ENCODE data around the gene INSRR. TPM values are rescaled to one million over a fixed set of nuclear protein-coding genes. Genes with fewer than 3 reads are reported as not detected.

The INSRR gene
- polyA plus RNA-seq, 2 donors, result 0.01 TPM; not detected in 1

DNA sequence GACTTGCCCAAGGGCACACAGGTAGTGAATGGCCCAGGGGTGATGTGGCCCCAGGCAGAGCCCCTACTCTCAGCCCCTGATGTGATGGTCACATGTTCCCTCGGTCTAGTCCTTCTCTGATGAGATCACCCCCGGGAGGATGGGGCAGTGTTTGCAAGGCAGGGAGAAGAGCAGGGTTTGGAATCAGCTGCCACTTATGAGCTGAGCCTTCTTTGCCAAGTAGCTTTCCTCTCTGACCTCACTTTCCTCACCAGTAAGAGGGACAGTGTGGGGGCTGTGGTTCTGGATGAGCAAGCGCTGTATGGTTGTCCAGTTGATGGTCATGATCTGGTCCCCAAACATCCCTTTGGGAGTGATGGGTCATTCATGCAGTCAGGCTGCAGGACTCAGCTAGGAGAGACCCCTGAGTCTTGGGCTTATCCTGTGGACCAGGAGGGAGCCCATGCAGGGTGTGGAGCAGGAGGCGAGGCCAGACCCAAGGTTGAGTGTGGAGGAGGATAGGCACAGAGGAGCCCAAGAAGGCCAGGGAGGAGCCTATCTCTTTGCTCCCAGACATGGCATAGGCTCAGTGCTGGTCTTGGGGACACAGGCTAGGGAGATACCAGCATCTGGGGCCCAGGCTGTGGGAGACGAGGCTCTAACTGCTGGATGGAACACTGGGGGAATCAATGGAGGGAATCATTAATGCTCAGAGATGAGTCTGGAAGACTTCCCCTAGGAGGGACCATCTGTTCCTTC lies 18.7 kb upstream of the INSRR start:
- no peaks in the 10 kb centered on the region for H3K9me3 ChIP-seq (ENCODE audit: control insufficient read depth in 2 of 2, insufficient read depth in 1 of 2, low read depth in 1 of 2, low read length in 1 of 2)
- WGBS, 2 donors, result 69 to 79% methylated on average over 5 of the region's 5 CpGs
- H3K27ac ChIP-seq (ENCODE audit: low read depth in 2 of 2, low read length in 1 of 2), result no peak overlapping the region
- H3K4me1 ChIP-seq (ENCODE audit: control insufficient read depth in 2 of 2, insufficient read depth in 2 of 2, low read length in 1 of 2), result no peaks in the 10 kb centered on the region
- H3K27me3 ChIP-seq (ENCODE audit: control insufficient read depth in 1 of 2, insufficient read depth in 2 of 2, low read length in 2 of 2), result no peaks in the 10 kb centered on the region
- H3K36me3 ChIP-seq (ENCODE audit: control insufficient read depth in 2 of 2, insufficient read depth in 2 of 2, low read length in 1 of 2), result no peaks in the 10 kb centered on the region
- no peak overlapping the region for H3K4me3 ChIP-seq (ENCODE audit: low read depth in 1 of 2, low read length in 2 of 2)

GRCh38 chr1:156876281-156876680 lies 17.4 kb upstream of the INSRR start:
- Histone ChIP-seq H3K27me3 (ENCODE audit: control insufficient read depth in 1 of 2, insufficient read depth in 2 of 2, low read length in 2 of 2) (no peaks in the 10 kb centered on the region), H3K4me3 (ENCODE audit: low read depth in 1 of 2, low read length in 2 of 2) (no peak overlapping the region)
- WGBS, 2 donors, result 37 to 43% methylated on average over 21 of the region's 21 CpGs

GRCh38 chr1:156875341-156875615 lies 16.4 kb upstream of the INSRR start:
- 72 to 78% methylated on average over 5 of the region's 5 CpGs for WGBS, 2 donors
- H3K36me3 ChIP-seq (ENCODE audit: control insufficient read depth in 2 of 2, insufficient read depth in 2 of 2, low read length in 1 of 2), result no peaks in the 10 kb centered on the region
- no peaks in the 10 kb centered on the region for H3K4me1 ChIP-seq (ENCODE audit: control insufficient read depth in 2 of 2, insufficient read depth in 2 of 2, low read length in 1 of 2)

More at GRCh38 chr1:156876281-156876680, 17.4 kb upstream of the INSRR start:
- Histone ChIP-seq H3K9me3 (ENCODE audit: control insufficient read depth in 2 of 2, insufficient read depth in 1 of 2, low read depth in 1 of 2, low read length in 1 of 2) (no peaks in the 10 kb centered on the region), H3K36me3 (ENCODE audit: control insufficient read depth in 2 of 2, insufficient read depth in 2 of 2, low read length in 1 of 2) (no peaks in the 10 kb centered on the region), H3K27ac (ENCODE audit: low read depth in 2 of 2, low read length in 1 of 2) (no peak overlapping the region), H3K4me1 (ENCODE audit: control insufficient read depth in 2 of 2, insufficient read depth in 2 of 2, low read length in 1 of 2) (no peaks in the 10 kb centered on the region)

GRCh38 chr1:156874572-156875340 lies 15.8 kb upstream of the INSRR start:
- WGBS, 2 donors, result 84 to 86% methylated on average over 16 of the region's 16 CpGs
- no peaks in the 10 kb centered on the region for H3K27me3 ChIP-seq (ENCODE audit: control insufficient read depth in 1 of 2, insufficient read depth in 2 of 2, low read length in 2 of 2)

More at GRCh38 chr1:156875341-156875615, 16.4 kb upstream of the INSRR start:
- H3K9me3 ChIP-seq (ENCODE audit: control insufficient read depth in 2 of 2, insufficient read depth in 1 of 2, low read depth in 1 of 2, low read length in 1 of 2), result no peaks in the 10 kb centered on the region
- H3K27ac ChIP-seq (ENCODE audit: low read depth in 2 of 2, low read length in 1 of 2), result no peak overlapping the region
- H3K4me3 ChIP-seq (ENCODE audit: low read depth in 1 of 2, low read length in 2 of 2), result no peak overlapping the region
- no peaks in the 10 kb centered on the region for H3K27me3 ChIP-seq (ENCODE audit: control insufficient read depth in 1 of 2, insufficient read depth in 2 of 2, low read length in 2 of 2)

DNA sequence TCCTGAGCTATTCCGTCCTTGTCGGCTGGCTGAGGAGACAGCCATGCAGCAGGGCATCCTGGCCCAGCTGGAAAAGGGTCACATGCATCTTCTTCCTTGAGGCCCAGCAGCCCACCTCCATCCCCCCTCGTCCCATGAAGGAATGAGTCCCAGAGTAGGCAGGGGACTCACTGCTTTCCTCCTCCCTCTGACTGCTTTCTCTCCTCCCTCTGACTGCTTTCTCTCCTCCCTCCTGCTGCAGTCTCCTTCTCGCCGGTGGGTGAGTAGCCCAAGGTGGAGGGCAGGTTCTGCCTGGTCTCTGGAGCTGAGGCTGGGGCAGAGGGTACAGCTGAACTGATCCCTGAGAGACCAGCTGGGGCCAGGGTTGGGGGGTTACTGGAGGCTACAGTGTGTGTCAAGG lies 15.2 kb upstream of the INSRR start:
- Histone ChIP-seq H3K4me3 (ENCODE audit: low read depth in 1 of 2, low read length in 2 of 2) (no peak overlapping the region), H3K27ac (ENCODE audit: low read depth in 2 of 2, low read length in 1 of 2) (no peak overlapping the region), H3K4me1 (ENCODE audit: control insufficient read depth in 2 of 2, insufficient read depth in 2 of 2, low read length in 1 of 2) (no peaks in the 10 kb centered on the region), H3K36me3 (ENCODE audit: control insufficient read depth in 2 of 2, insufficient read depth in 2 of 2, low read length in 1 of 2) (no peaks in the 10 kb centered on the region), H3K27me3 (ENCODE audit: control insufficient read depth in 1 of 2, insufficient read depth in 2 of 2, low read length in 2 of 2) (no peaks in the 10 kb centered on the region), H3K9me3 (ENCODE audit: control insufficient read depth in 2 of 2, insufficient read depth in 1 of 2, low read depth in 1 of 2, low read length in 1 of 2) (no peaks in the 10 kb centered on the region)
- 80 to 84% methylated on average over 5 of the region's 5 CpGs for WGBS, 2 donors

More at GRCh38 chr1:156874572-156875340, 15.8 kb upstream of the INSRR start:
- Histone ChIP-seq H3K27ac (ENCODE audit: low read depth in 2 of 2, low read length in 1 of 2) (no peak overlapping the region), H3K9me3 (ENCODE audit: control insufficient read depth in 2 of 2, insufficient read depth in 1 of 2, low read depth in 1 of 2, low read length in 1 of 2) (no peaks in the 10 kb centered on the region), H3K36me3 (ENCODE audit: control insufficient read depth in 2 of 2, insufficient read depth in 2 of 2, low read length in 1 of 2) (no peaks in the 10 kb centered on the region), H3K4me3 (ENCODE audit: low read depth in 1 of 2, low read length in 2 of 2) (no peak overlapping the region), H3K4me1 (ENCODE audit: control insufficient read depth in 2 of 2, insufficient read depth in 2 of 2, low read length in 1 of 2) (no peaks in the 10 kb centered on the region)

DNA sequence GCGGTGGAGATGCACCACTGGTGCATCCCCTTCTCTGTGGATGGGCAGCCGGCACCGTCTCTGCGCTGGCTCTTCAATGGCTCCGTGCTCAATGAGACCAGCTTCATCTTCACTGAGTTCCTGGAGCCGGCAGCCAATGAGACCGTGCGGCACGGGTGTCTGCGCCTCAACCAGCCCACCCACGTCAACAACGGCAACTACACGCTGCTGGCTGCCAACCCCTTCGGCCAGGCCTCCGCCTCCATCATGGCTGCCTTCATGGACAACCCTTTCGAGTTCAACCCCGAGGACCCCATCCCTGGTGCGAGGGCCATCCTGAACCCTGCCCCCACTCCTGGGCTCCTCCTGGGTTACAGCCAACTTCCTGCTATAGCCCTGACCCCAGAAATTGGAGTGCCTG lies 14.7 kb upstream of the INSRR start:
- Histone ChIP-seq H3K4me3 (ENCODE audit: low read depth in 1 of 2, low read length in 2 of 2) (no peak overlapping the region), H3K9me3 (ENCODE audit: control insufficient read depth in 2 of 2, insufficient read depth in 1 of 2, low read depth in 1 of 2, low read length in 1 of 2) (no peaks in the 10 kb centered on the region), H3K27me3 (ENCODE audit: control insufficient read depth in 1 of 2, insufficient read depth in 2 of 2, low read length in 2 of 2) (no peaks in the 10 kb centered on the region), H3K4me1 (ENCODE audit: control insufficient read depth in 2 of 2, insufficient read depth in 2 of 2, low read length in 1 of 2) (no peaks in the 10 kb centered on the region), H3K27ac (ENCODE audit: low read depth in 2 of 2, low read length in 1 of 2) (no peak overlapping the region), H3K36me3 (ENCODE audit: control insufficient read depth in 2 of 2, insufficient read depth in 2 of 2, low read length in 1 of 2) (no peaks in the 10 kb centered on the region)
- 93 to 95% methylated on average over 18 of the region's 18 CpGs for WGBS, 2 donors

DNA sequence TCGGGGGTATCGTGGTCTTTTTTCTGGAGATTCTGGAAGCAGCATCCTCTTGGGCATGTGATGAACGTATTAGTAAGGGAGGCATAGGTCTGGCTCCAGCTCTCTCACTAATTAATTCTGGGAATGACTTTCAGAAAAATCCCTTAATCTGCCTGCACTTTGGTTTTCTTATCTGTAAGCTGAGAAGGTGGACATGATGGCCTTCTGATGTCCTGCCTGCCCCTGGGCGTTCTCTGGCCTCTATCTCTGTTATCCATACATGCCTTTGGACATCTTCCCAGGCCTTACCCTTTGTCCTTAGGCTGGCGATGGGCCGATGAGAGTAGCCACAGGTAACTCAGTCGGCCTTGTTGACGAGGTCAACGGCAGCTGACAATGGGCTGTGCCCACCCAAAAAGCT lies 10.5 kb upstream of the INSRR start:
- H3K27me3 ChIP-seq (ENCODE audit: control insufficient read depth in 1 of 2, insufficient read depth in 2 of 2, low read length in 2 of 2), result no peaks in the 10 kb centered on the region
- no peaks in the 10 kb centered on the region for H3K4me1 ChIP-seq (ENCODE audit: control insufficient read depth in 2 of 2, insufficient read depth in 2 of 2, low read length in 1 of 2)
- no peaks in the 10 kb centered on the region for H3K36me3 ChIP-seq (ENCODE audit: control insufficient read depth in 2 of 2, insufficient read depth in 2 of 2, low read length in 1 of 2)
- WGBS, 2 donors, result 88 to 92% methylated on average over 9 of the region's 9 CpGs
- H3K4me3 ChIP-seq (ENCODE audit: low read depth in 1 of 2, low read length in 2 of 2), result no peak overlapping the region
- no peak overlapping the region for H3K27ac ChIP-seq (ENCODE audit: low read depth in 2 of 2, low read length in 1 of 2)
- H3K9me3 ChIP-seq (ENCODE audit: control insufficient read depth in 2 of 2, insufficient read depth in 1 of 2, low read depth in 1 of 2, low read length in 1 of 2), result no peaks in the 10 kb centered on the region

GRCh38 chr1:156868341-156868740 lies 9.4 kb upstream of the INSRR start:
- H3K9me3 ChIP-seq (ENCODE audit: control insufficient read depth in 2 of 2, insufficient read depth in 1 of 2, low read depth in 1 of 2, low read length in 1 of 2), result no peaks in the 10 kb centered on the region
- H3K36me3 ChIP-seq (ENCODE audit: control insufficient read depth in 2 of 2, insufficient read depth in 2 of 2, low read length in 1 of 2), result no peaks in the 10 kb centered on the region
- no peaks in the 10 kb centered on the region for H3K27me3 ChIP-seq (ENCODE audit: control insufficient read depth in 1 of 2, insufficient read depth in 2 of 2, low read length in 2 of 2)
- no peaks in the 10 kb centered on the region for H3K4me1 ChIP-seq (ENCODE audit: control insufficient read depth in 2 of 2, insufficient read depth in 2 of 2, low read length in 1 of 2)
- H3K27ac ChIP-seq (ENCODE audit: low read depth in 2 of 2, low read length in 1 of 2), result no peak overlapping the region
- WGBS, 2 donors, result 66 to 67% methylated on average over 13 of the region's 13 CpGs
- H3K4me3 ChIP-seq (ENCODE audit: low read depth in 1 of 2, low read length in 2 of 2), result no peak overlapping the region

DNA sequence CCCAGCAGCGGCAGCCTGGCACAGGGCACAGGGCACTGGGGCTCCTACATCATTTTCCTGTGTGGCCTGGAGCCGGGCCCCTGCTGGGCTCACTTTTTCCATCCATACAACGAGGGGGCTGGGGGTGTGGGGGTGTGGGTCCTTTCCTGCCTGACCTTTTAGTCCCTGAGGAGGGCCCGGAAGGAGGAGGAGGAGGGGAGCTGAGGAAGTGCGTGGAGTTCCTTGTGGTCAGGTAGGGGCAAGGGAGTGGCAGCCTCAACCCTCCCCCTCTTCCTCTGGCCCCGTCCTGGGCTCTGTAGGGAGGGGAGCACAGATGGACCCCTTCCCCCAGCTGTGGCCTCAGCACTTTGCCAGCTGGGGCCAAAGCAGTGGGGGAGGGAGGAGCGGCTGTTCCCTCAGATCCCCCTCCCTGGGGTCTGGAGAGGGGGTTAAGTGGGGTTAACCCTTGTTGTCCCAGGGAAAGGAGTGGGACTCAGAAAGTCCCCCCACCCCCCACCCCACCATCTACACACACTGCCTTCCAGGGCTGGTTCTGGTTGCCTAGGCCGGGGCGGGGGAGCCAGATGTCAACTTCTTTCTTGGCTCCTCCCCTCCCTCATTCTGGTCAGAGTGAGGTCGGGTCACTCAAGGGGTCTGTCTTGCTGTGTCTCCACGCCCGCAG lies 7.5 kb upstream of the INSRR start:
- 54 to 60% methylated on average over 11 to 12 of the region's 12 CpGs for WGBS, 2 donors
- H3K4me1 ChIP-seq (ENCODE audit: control insufficient read depth in 2 of 2, insufficient read depth in 2 of 2, low read length in 1 of 2), result no peaks in the 10 kb centered on the region
- no peak overlapping the region for H3K27ac ChIP-seq (ENCODE audit: low read depth in 2 of 2, low read length in 1 of 2)
- no peaks in the 10 kb centered on the region for H3K36me3 ChIP-seq (ENCODE audit: control insufficient read depth in 2 of 2, insufficient read depth in 2 of 2, low read length in 1 of 2)
- H3K4me3 ChIP-seq (ENCODE audit: low read depth in 1 of 2, low read length in 2 of 2), result no peak overlapping the region
- H3K27me3 ChIP-seq (ENCODE audit: control insufficient read depth in 1 of 2, insufficient read depth in 2 of 2, low read length in 2 of 2), result peaks cover 0 to 5% of the 10 kb centered on the region in 2 donors
- H3K9me3 ChIP-seq (ENCODE audit: control insufficient read depth in 2 of 2, insufficient read depth in 1 of 2, low read depth in 1 of 2, low read length in 1 of 2), result no peaks in the 10 kb centered on the region
